HG02884 (cell line): ENCODE results near the gene NGB.
"Not testable (repeated sequence)": the region's sequence is repeated elsewhere in the genome, so short reads cannot be mapped to it uniquely, and the experiment has no call there.

Source experiments
- ATAC-seq: cut with Tn5 transposase; IDR thresholded peaks from one replicate; pipeline ENCODE4 v1.9.1; 2021; ENCODE audit warnings: mild to moderate bottlenecking, moderate library complexity; ENCODE audit not compliant: unreplicated experiment

NGB gene

GRCh38 chr14:77271113-77271710, at the start of gene NGB:
Gene NGB, minus strand, starts transcription at chr14:77271206. Its CDS starts 269 bp downstream, at chr14:77270937.
- no peak for ATAC-seq

GRCh38 chr14:77320238-77320935, 49.4 kb upstream of the NGB start, which contains the start of gene POMT2:
Gene POMT2, minus strand, starts transcription at chr14:77320883. Its CDS starts 202 bp downstream, at chr14:77320681.
- ATAC-seq = peak; percentile 56

GRCh38 chr14:77319422-77319821, 48.4 kb upstream of the NGB start:
- no peak for ATAC-seq

GRCh38 chr14:77318756-77319155, 47.8 kb upstream of the NGB start:
- ATAC-seq = not testable (repeated sequence)

- ATAC-seq = no peak
Measured at GRCh38 chr14:77318006-77318553, 47.1 kb upstream of the NGB start.

- ATAC-seq = no peak
Measured at GRCh38 chr14:77316872-77317301, 45.9 kb upstream of the NGB start.

GRCh38 chr14:77316195-77316505, 45.1 kb upstream of the NGB start:
- no peak for ATAC-seq

- no peak for ATAC-seq
Measured at GRCh38 chr14:77314539-77315457, 43.8 kb upstream of the NGB start.

GRCh38 chr14:77314043-77314442, 43.0 kb upstream of the NGB start:
- ATAC-seq = no peak

- no peak for ATAC-seq
Measured at GRCh38 chr14:77313371-77313770, 42.4 kb upstream of the NGB start.

- ATAC-seq = no peak
Measured at GRCh38 chr14:77311217-77311616, 40.2 kb upstream of the NGB start.

- no peak for ATAC-seq
Measured at GRCh38 chr14:77310026-77310425, 39.0 kb upstream of the NGB start.

GRCh38 chr14:77309131-77309530, 38.1 kb upstream of the NGB start:
- no peak for ATAC-seq

GRCh38 chr14:77306851-77307496, 36.0 kb upstream of the NGB start:
- no peak for ATAC-seq

- ATAC-seq = no peak
Measured at GRCh38 chr14:77306416-77306815, 35.4 kb upstream of the NGB start.

- no peak for ATAC-seq
Measured at GRCh38 chr14:77305696-77306095, 34.7 kb upstream of the NGB start.

- ATAC-seq = no peak
Measured at GRCh38 chr14:77303417-77304156, 32.6 kb upstream of the NGB start.

- ATAC-seq = no peak
Measured at GRCh38 chr14:77302926-77303325, 31.9 kb upstream of the NGB start.

GRCh38 chr14:77301103-77301502, 30.1 kb upstream of the NGB start:
- ATAC-seq = no peak

GRCh38 chr14:77299771-77300170, 28.8 kb upstream of the NGB start:
- no peak for ATAC-seq
